Mucosa of gallbladder (tissue), 1 donor: Measurements from ENCODE around the gene SBF1. TPM values are rescaled to one million over a fixed set of nuclear protein-coding genes. Genes with fewer than 3 reads are reported as not detected.
"Not testable (repeated sequence)": the region's sequence is repeated elsewhere in the genome, so short reads cannot be mapped to it uniquely, and the experiment has no call there.

Source experiments
- DNase-seq: peaks from one replicate; pipeline ENCODE4 v3.0.0-alpha.2; 2020; ENCODE audit warnings: low spot score
- total RNA-seq: library from RNA; stranded (reverse); gene quantifications from one replicate; pipeline ENCODE4 v1.2.1, GENCODE V29; 2021
- donor health status: DM: no; HTN: no; CAD: no.

Gene SBF1
- 95.8 TPM for total RNA-seq

- DNase-seq = peak; percentile 92
Observed at GRCh38 chr22:50474710-50475651, at the start of gene SBF1. Gene SBF1, minus strand, starts transcription at chr22:50475035. Its CDS starts 195 bp downstream, at chr22:50474840.

- no peak for DNase-seq
Observed at GRCh38 chr22:50523806-50524675, 49.2 kb upstream of the SBF1 start.

- DNase-seq = no peak
Observed at GRCh38 chr22:50523458-50523805, 48.6 kb upstream of the SBF1 start.

GRCh38 chr22:50522806-50523438 is 48.1 kb upstream of the SBF1 start:
- DNase-seq = no peak

GRCh38 chr22:50522208-50522805 is 47.5 kb upstream of the SBF1 start:
- no peak for DNase-seq

- no peak for DNase-seq
Observed at GRCh38 chr22:50521710-50522109, 46.9 kb upstream of the SBF1 start.

GRCh38 chr22:50520826-50521453 is 46.1 kb upstream of the SBF1 start:
- no peak for DNase-seq

GRCh38 chr22:50520184-50520583 is 45.3 kb upstream of the SBF1 start:
- not testable (repeated sequence) for DNase-seq

- DNase-seq = no peak
Observed at GRCh38 chr22:50519151-50519550, 44.3 kb upstream of the SBF1 start.

GRCh38 chr22:50518606-50519005 is 43.8 kb upstream of the SBF1 start:
- DNase-seq = no peak

GRCh38 chr22:50517495-50518260 is 42.8 kb upstream of the SBF1 start:
- no peak for DNase-seq

- DNase-seq = no peak
Observed at GRCh38 chr22:50516891-50517290, 42.1 kb upstream of the SBF1 start.

- no peak for DNase-seq
Observed at GRCh38 chr22:50516068-50516467, 41.2 kb upstream of the SBF1 start.

GRCh38 chr22:50513175-50513574 is 38.3 kb upstream of the SBF1 start:
- DNase-seq = no peak

- no peak for DNase-seq
Observed at GRCh38 chr22:50508897-50509296, 34.1 kb upstream of the SBF1 start.

- DNase-seq = peak; percentile 97
Observed at GRCh38 chr22:50507991-50508884, 33.4 kb upstream of the SBF1 start, which contains the start of gene NCAPH2. Gene NCAPH2, plus strand, starts transcription at chr22:50508224. Its CDS starts 114 bp downstream, at chr22:50508338.

- DNase-seq = peak; percentile 93
Observed at GRCh38 chr22:50507421-50507990, 32.7 kb upstream of the SBF1 start, which contains the start of gene LMF2. Gene LMF2, minus strand, starts transcription at chr22:50507702. Its CDS starts 27 bp downstream, at chr22:50507675.

GRCh38 chr22:50506611-50507420 is 32.0 kb upstream of the SBF1 start:
- DNase-seq = no peak
